HG02623 (cell line): ENCODE results near the gene TRMT1.

Experiments used
- ATAC-seq: cut with Tn5 transposase; IDR thresholded peaks from one replicate; pipeline ENCODE4 v1.9.1; 2021; ENCODE audit warnings: moderate library complexity; ENCODE audit not compliant: unreplicated experiment

Gene TRMT1

GRCh38 chr19:13127811-13128575 is 11.5 kb upstream of the TRMT1 start:
- no peak for ATAC-seq

- no peak for ATAC-seq
These were observed 10.5 kb upstream of the TRMT1 start for GRCh38 chr19:13127051-13127450.

GRCh38 chr19:13122980-13123957 is 6.7 kb upstream of the TRMT1 start:
- ATAC-seq = no peak

GRCh38 chr19:13122275-13122878 is 5.8 kb upstream of the TRMT1 start:
- ATAC-seq = no peak

- no peak for ATAC-seq
These were observed 5.2 kb upstream of the TRMT1 start for GRCh38 chr19:13121551-13122274.

GRCh38 chr19:13120817-13121216 is 4.3 kb upstream of the TRMT1 start:
- ATAC-seq = no peak

- ATAC-seq = no peak
These were observed 3.5 kb upstream of the TRMT1 start for GRCh38 chr19:13120031-13120430.

- no peak for ATAC-seq
These were observed 3.1 kb upstream of the TRMT1 start for GRCh38 chr19:13119627-13120026.

GRCh38 chr19:13118424-13119193 is 2.1 kb upstream of the TRMT1 start:
- peak; percentile 5 for ATAC-seq

- ATAC-seq = peak; percentile 49
These were observed 1.4 kb upstream of the TRMT1 start, which contains the start of gene NACC1 for GRCh38 chr19:13117772-13118423. Gene NACC1, plus strand, starts transcription at chr19:13118264. Its CDS starts 16,944 bp downstream, at chr19:13135208.

- no peak for ATAC-seq
These were observed 734 bp upstream of the TRMT1 start for GRCh38 chr19:13117176-13117771.

- ATAC-seq = no peak
These were observed 631 bp downstream of the TRMT1 start for GRCh38 chr19:13115936-13116281.

- ATAC-seq = no peak
These were observed 4.0 kb downstream of the TRMT1 start for GRCh38 chr19:13112555-13112954.

GRCh38 chr19:13110099-13110610 is 6.4 kb downstream of the TRMT1 start:
- no peak for ATAC-seq

GRCh38 chr19:13109361-13110098 is 7.0 kb downstream of the TRMT1 start:
- no peak for ATAC-seq

- no peak for ATAC-seq
These were observed 11.5 kb downstream of the TRMT1 start for GRCh38 chr19:13104848-13105711.

- peak; percentile 39 for ATAC-seq
These were observed 12.1 kb downstream of the TRMT1 start for GRCh38 chr19:13104360-13104847.
